SK-N-SH (cell line): ENCODE results near the gene PXMP4.

ENCODE experiments used
- EP300 ChIP-seq, 2 experiments: IDR thresholded peaks; 2 replicates each; pipeline versions ENCODE4 v1.4.0 to v1.6.1; 2012; ENCODE audit warnings: borderline replicate concordance in 1 of 2, low read depth in 1 of 2, low read length in 1 of 2
- FOXM1 ChIP-seq: IDR thresholded peaks from 2 replicates; pipeline ENCODE4 v1.4.0; 2012; ENCODE audit warnings: low read depth, mild to moderate bottlenecking
- PBX3 ChIP-seq: IDR thresholded peaks from 2 replicates; pipeline ENCODE4; 2012
- RAD21 ChIP-seq: IDR thresholded peaks from 2 replicates; pipeline ENCODE4 v1.6.1; 2012; ENCODE audit warnings: mild to moderate bottlenecking, low read length
- REST ChIP-seq: IDR thresholded peaks from 2 replicates; pipeline ENCODE4 v1.6.1; 2012; ENCODE audit warnings: mild to moderate bottlenecking, low read depth, low read length, moderate library complexity
- SIN3A ChIP-seq: IDR thresholded peaks from 2 replicates; pipeline ENCODE4 v1.6.1; 2012; ENCODE audit warnings: low read depth, mild to moderate bottlenecking, low read length, moderate library complexity, borderline replicate concordance
- SMC3 ChIP-seq: IDR thresholded peaks from 2 replicates; pipeline ENCODE4 v1.6.1; 2012; ENCODE audit warnings: low read depth, low read length, improper control_type of control experiment

- peak; percentile 86 for TF ChIP-seq RAD21
- peak; percentile 79 for TF ChIP-seq SMC3
- TF ChIP-seq PBX3: no peak
- no peak for TF ChIP-seq FOXM1
- no peak for TF ChIP-seq REST
- TF ChIP-seq SIN3A: no peak
- TF ChIP-seq EP300 (IDR thresholded peaks at IDR 0.05; ENCODE audit: borderline replicate concordance in 1 of 2, low read depth in 1 of 2, low read length in 1 of 2): no peak
Measured at GRCh38 chr20:33667676-33668465, 52.2 kb downstream of the PXMP4 start.
